GM12878 (cell line): Measurements from ENCODE around the gene CLIP2. TPM values are rescaled to one million over a fixed set of nuclear protein-coding genes. Genes with fewer than 3 reads are reported as not detected.

ENCODE experiments used
- BACH1 ChIP-seq: fragments of 450-650 bp; IDR thresholded peaks from 2 replicates; pipeline ENCODE4 v1.6.1; 2017; ENCODE audit warnings: mild to moderate bottlenecking, borderline replicate concordance
- CBX5 ChIP-seq: sonication (generic); IDR thresholded peaks from 2 replicates; pipeline ENCODE4 v1.6.1; 2016; ENCODE audit warnings: low read depth, moderate library complexity, mild to moderate bottlenecking, inconsistent platforms
- DPF2 ChIP-seq: fragments of 450-650 bp; IDR thresholded peaks from 2 replicates; pipeline ENCODE4 v1.6.1; 2017; ENCODE audit warnings: mild to moderate bottlenecking
- EED ChIP-seq: sonication (generic); IDR thresholded peaks from 2 replicates; pipeline ENCODE4 v1.6.1; 2016; ENCODE audit warnings: antibody characterized with exemption, low read depth
- IKZF1 ChIP-seq: fragments of 450-650 bp; conservative IDR thresholded peaks from 2 replicates; pipeline ENCODE4 v1.6.1; 2017; ENCODE audit warnings: antibody characterized with exemption, mild to moderate bottlenecking
- KLF5 ChIP-seq: fragments of 450-650 bp; IDR thresholded peaks from 2 replicates; pipeline ENCODE4 v1.6.1; 2014; ENCODE audit warnings: mild to moderate bottlenecking; ENCODE audit not compliant: partially characterized antibody
- POLR2AphosphoS5 ChIP-seq: IDR thresholded peaks from 2 replicates; pipeline ENCODE4 v1.6.1; 2011; ENCODE audit warnings: mild to moderate bottlenecking, low read length, inconsistent platforms
- RELA ChIP-seq: fragments of 450-650 bp; IDR thresholded peaks from 2 replicates; pipeline ENCODE4 v1.8.0; 2014; ENCODE audit warnings: borderline replicate concordance; ENCODE audit not compliant: partially characterized antibody
- SIX5 ChIP-seq: IDR thresholded peaks from 2 replicates; pipeline ENCODE4 v1.6.1; 2011; ENCODE audit warnings: mild to moderate bottlenecking, low read depth, low read length, moderate library complexity; ENCODE audit not compliant: severe bottlenecking
- SMAD1 ChIP-seq: fragments of 450-650 bp; IDR thresholded peaks from 2 replicates; pipeline ENCODE4 v1.6.1; 2018; ENCODE audit warnings: mild to moderate bottlenecking, low read depth; ENCODE audit not compliant: partially characterized antibody
- SREBF2 ChIP-seq: IDR thresholded peaks from 2 replicates; pipeline ENCODE4 v1.6.1; 2012; ENCODE audit warnings: mild to moderate bottlenecking, low read length
- STAT1 ChIP-seq: fragments of 450-650 bp; conservative IDR thresholded peaks from 2 replicates; pipeline ENCODE4 v1.6.1; 2014; ENCODE audit warnings: antibody characterized with exemption, mild to moderate bottlenecking
- TARDBP ChIP-seq: IDR thresholded peaks from 2 replicates; pipeline ENCODE4 v1.6.1; 2016; ENCODE audit warnings: borderline replicate concordance
- TCF3 ChIP-seq: IDR thresholded peaks from 2 replicates; pipeline ENCODE4 v1.6.1; 2012; ENCODE audit warnings: low read depth, mild to moderate bottlenecking, low read length, borderline replicate concordance; ENCODE audit not compliant: insufficient read depth
- YY1 ChIP-seq: IDR thresholded peaks from 2 replicates; pipeline ENCODE4 v1.6.1; 2011; ENCODE audit warnings: low read depth, mild to moderate bottlenecking, low read length
- ZBED1 ChIP-seq: IDR thresholded peaks from 2 replicates; pipeline ENCODE4 v1.6.1; 2016; ENCODE audit warnings: borderline replicate concordance
- polyA plus RNA-seq, 11 experiments: library from polyadenylated mRNA; depleted of rRNA in 4 of 11; unstranded in 6 of 11; stranded (reverse) in 5 of 11; fragments of >200 nt; fragmentation: Nextera tagmentation in 4 of 11; fragmentation: Illumina TruSeq in 1 of 11; extraction: Ambion mirVana in 4 of 11; extraction: Trizol in 1 of 11; gene quantifications; 1 replicate in 1 of 11; 2 replicates in 10 of 11; pipeline versions ENCODE4 v1.2.1 to v1.2.3, GENCODE V29; 2011 to 2016; ENCODE audit warnings: inconsistent platforms in 2 of 11, missing spikeins in 2 of 11, low read depth in 1 of 11
- total RNA-seq, 4 experiments: library from RNA; depleted of rRNA in 3 of 4; stranded (reverse); fragments of >200 nt in 3 of 4; fragmentation: Illumina TruSeq in 1 of 4; extraction: Trizol in 1 of 4; gene quantifications; 2 replicates each; pipeline versions ENCODE4 v1.2.1 to v1.2.3, GENCODE V29; 2013 to 2021
- TF ChIP-seq, protein P1 (sequence below): fragments of 450-650 bp; IDR thresholded peaks from 2 replicates; pipeline ENCODE4 v1.6.1; 2016; ENCODE audit warnings: mild to moderate bottlenecking
- TF ChIP-seq, protein P2 (sequence below): fragments of 450-650 bp; formaldehyde crosslinking; IDR thresholded peaks from 2 replicates; pipeline ENCODE4 v1.4.0; 2020; ENCODE audit warnings: mild to moderate bottlenecking, moderate library complexity
- TF ChIP-seq, protein P3 (sequence below): fragments of 150-350 bp; IDR thresholded peaks from 2 replicates; pipeline ENCODE4 v1.6.1; 2016; ENCODE audit warnings: low read depth, low read length
- TF ChIP-seq, protein P4 (sequence below): fragments of 450-650 bp; IDR thresholded peaks from 2 replicates; pipeline ENCODE4 v1.6.1; 2018; ENCODE audit warnings: mild to moderate bottlenecking, low read depth, moderate library complexity; ENCODE audit not compliant: partially characterized antibody

CLIP2 gene
- total and polyA plus RNA-seq, 10 of the 15 experiments (the other 5 are each of a cell fraction or from before 2014, with no cell fraction given) = 0.26 to 56.3 (median 21.0) TPM

DNA sequence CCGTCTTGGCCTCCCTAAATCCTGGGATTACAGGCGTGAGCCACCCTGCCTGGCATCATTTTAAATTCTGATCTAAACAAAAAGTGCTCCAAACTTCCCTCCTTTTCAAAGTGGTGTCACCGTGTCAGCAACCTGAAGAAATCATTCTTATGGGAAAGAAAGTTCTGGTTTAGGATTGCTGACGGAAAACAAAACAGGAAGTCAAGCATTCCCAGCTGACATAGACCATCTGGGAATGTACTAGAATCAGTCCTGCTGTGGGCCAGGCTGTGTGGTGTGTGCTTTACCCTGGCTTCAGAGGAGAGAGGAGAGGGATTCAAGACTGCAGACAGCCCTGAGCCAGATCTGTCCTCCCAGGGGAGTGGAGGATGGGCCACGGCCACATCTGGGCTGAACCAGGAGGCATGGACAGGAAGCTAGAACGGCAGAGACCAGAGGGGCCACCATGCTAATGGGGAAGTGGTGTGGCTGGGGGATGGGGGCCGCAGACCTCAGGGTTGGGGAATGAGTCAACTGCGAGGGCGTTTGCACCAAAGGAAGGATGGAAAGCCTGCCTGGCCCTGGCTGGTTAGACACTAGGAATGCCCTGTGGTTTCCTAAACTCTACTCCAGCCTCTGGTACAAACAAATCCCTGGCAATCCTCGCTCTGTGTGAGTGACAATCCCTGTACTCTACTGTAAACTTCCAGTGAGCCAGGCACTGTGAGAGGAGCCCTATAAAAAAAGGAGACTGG, 16.7 kb upstream of the CLIP2 start (continued):
- TF ChIP-seq CBX5 (peak; percentile 81; the same call in 1 of the 2 replicates), TCF3 (peak; percentile 99), STAT1 (no peak), EED (peak; percentile 100), BACH1 (peak; percentile 94; the same call in 1 of the 2 replicates), RELA (peak; percentile 93), KLF5 (peak; percentile 61), ZBED1 (peak; percentile 98), SIX5 (no peak), SREBF2 (no peak), IKZF1 (peak; percentile 100), SMAD1 (no peak), TARDBP (peak; percentile 88), YY1 (peak; percentile 91), POLR2AphosphoS5 (peak; percentile 66), DPF2 (peak; percentile 100)
- TF ChIP-seq, protein P1, sequence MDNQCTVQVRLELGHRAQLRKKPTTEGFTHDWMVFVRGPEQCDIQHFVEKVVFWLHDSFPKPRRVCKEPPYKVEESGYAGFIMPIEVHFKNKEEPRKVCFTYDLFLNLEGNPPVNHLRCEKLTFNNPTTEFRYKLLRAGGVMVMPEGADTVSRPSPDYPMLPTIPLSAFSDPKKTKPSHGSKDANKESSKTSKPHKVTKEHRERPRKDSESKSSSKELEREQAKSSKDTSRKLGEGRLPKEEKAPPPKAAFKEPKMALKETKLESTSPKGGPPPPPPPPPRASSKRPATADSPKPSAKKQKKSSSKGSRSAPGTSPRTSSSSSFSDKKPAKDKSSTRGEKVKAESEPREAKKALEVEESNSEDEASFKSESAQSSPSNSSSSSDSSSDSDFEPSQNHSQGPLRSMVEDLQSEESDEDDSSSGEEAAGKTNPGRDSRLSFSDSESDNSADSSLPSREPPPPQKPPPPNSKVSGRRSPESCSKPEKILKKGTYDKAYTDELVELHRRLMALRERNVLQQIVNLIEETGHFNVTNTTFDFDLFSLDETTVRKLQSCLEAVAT = peak; percentile 92
- TF ChIP-seq, protein P2, sequence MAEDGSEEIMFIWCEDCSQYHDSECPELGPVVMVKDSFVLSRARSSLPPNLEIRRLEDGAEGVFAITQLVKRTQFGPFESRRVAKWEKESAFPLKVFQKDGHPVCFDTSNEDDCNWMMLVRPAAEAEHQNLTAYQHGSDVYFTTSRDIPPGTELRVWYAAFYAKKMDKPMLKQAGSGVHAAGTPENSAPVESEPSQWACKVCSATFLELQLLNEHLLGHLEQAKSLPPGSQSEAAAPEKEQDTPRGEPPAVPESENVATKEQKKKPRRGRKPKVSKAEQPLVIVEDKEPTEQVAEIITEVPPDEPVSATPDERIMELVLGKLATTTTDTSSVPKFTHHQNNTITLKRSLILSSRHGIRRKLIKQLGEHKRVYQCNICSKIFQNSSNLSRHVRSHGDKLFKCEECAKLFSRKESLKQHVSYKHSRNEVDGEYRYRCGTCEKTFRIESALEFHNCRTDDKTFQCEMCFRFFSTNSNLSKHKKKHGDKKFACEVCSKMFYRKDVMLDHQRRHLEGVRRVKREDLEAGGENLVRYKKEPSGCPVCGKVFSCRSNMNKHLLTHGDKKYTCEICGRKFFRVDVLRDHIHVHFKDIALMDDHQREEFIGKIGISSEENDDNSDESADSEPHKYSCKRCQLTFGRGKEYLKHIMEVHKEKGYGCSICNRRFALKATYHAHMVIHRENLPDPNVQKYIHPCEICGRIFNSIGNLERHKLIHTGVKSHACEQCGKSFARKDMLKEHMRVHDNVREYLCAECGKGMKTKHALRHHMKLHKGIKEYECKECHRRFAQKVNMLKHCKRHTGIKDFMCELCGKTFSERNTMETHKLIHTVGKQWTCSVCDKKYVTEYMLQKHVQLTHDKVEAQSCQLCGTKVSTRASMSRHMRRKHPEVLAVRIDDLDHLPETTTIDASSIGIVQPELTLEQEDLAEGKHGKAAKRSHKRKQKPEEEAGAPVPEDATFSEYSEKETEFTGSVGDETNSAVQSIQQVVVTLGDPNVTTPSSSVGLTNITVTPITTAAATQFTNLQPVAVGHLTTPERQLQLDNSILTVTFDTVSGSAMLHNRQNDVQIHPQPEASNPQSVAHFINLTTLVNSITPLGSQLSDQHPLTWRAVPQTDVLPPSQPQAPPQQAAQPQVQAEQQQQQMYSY (CRISPR knock-in tag) = no peak
- TF ChIP-seq, protein P3, sequence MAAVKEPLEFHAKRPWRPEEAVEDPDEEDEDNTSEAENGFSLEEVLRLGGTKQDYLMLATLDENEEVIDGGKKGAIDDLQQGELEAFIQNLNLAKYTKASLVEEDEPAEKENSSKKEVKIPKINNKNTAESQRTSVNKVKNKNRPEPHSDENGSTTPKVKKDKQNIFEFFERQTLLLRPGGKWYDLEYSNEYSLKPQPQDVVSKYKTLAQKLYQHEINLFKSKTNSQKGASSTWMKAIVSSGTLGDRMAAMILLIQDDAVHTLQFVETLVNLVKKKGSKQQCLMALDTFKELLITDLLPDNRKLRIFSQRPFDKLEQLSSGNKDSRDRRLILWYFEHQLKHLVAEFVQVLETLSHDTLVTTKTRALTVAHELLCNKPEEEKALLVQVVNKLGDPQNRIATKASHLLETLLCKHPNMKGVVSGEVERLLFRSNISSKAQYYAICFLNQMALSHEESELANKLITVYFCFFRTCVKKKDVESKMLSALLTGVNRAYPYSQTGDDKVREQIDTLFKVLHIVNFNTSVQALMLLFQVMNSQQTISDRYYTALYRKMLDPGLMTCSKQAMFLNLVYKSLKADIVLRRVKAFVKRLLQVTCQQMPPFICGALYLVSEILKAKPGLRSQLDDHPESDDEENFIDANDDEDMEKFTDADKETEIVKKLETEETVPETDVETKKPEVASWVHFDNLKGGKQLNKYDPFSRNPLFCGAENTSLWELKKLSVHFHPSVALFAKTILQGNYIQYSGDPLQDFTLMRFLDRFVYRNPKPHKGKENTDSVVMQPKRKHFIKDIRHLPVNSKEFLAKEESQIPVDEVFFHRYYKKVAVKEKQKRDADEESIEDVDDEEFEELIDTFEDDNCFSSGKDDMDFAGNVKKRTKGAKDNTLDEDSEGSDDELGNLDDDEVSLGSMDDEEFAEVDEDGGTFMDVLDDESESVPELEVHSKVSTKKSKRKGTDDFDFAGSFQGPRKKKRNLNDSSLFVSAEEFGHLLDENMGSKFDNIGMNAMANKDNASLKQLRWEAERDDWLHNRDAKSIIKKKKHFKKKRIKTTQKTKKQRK = no peak
- TF ChIP-seq, protein P4, sequence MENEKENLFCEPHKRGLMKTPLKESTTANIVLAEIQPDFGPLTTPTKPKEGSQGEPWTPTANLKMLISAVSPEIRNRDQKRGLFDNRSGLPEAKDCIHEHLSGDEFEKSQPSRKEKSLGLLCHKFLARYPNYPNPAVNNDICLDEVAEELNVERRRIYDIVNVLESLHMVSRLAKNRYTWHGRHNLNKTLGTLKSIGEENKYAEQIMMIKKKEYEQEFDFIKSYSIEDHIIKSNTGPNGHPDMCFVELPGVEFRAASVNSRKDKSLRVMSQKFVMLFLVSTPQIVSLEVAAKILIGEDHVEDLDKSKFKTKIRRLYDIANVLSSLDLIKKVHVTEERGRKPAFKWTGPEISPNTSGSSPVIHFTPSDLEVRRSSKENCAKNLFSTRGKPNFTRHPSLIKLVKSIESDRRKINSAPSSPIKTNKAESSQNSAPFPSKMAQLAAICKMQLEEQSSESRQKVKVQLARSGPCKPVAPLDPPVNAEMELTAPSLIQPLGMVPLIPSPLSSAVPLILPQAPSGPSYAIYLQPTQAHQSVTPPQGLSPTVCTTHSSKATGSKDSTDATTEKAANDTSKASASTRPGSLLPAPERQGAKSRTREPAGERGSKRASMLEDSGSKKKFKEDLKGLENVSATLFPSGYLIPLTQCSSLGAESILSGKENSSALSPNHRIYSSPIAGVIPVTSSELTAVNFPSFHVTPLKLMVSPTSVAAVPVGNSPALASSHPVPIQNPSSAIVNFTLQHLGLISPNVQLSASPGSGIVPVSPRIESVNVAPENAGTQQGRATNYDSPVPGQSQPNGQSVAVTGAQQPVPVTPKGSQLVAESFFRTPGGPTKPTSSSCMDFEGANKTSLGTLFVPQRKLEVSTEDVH = no peak
